NOMO-1 treated with DMSO at 0.1 percent for 48 hours (cell line): Measurements from ENCODE around the gene SLC24A3.

Source experiments
- DNase-seq: peaks from one replicate; lab custom pipeline; 2025; ENCODE audit not compliant: unreplicated experiment; lab: John Stamatoyannopoulos, UW

SLC24A3 gene

GRCh38 chr20:19380211-19380610, 167.8 kb downstream of the SLC24A3 start:
- DNase-seq = no peak

- no peak for DNase-seq
Measured at GRCh38 chr20:19381947-19382346, 169.5 kb downstream of the SLC24A3 start.

GRCh38 chr20:19382386-19383340, 170.2 kb downstream of the SLC24A3 start:
- DNase-seq = no peak

- DNase-seq = no peak
Measured at GRCh38 chr20:19384940-19385339, 172.5 kb downstream of the SLC24A3 start.

- no peak for DNase-seq
Measured at GRCh38 chr20:19387251-19387650, 174.8 kb downstream of the SLC24A3 start.

GRCh38 chr20:19392344-19393130, 180.1 kb downstream of the SLC24A3 start:
- no peak for DNase-seq

GRCh38 chr20:19396460-19397081, 184.1 kb downstream of the SLC24A3 start:
- no peak for DNase-seq

- no peak for DNase-seq
Measured at GRCh38 chr20:19397226-19397625, 184.8 kb downstream of the SLC24A3 start.

GRCh38 chr20:19397666-19398065, 185.2 kb downstream of the SLC24A3 start:
- peak; percentile 29 for DNase-seq

- DNase-seq = no peak
Measured at GRCh38 chr20:19401096-19401495, 188.7 kb downstream of the SLC24A3 start.

GRCh38 chr20:19403549-19403948, 191.1 kb downstream of the SLC24A3 start:
- no peak for DNase-seq

- DNase-seq = no peak
Measured at GRCh38 chr20:19404826-19405225, 192.4 kb downstream of the SLC24A3 start.

GRCh38 chr20:19405958-19406357, 193.5 kb downstream of the SLC24A3 start:
- DNase-seq = no peak

- no peak for DNase-seq
Measured at GRCh38 chr20:19406381-19406780, 193.9 kb downstream of the SLC24A3 start.

- DNase-seq = no peak
Measured at GRCh38 chr20:19407196-19407595, 194.8 kb downstream of the SLC24A3 start.

- no peak for DNase-seq
Measured at GRCh38 chr20:19407736-19408135, 195.3 kb downstream of the SLC24A3 start.

- no peak for DNase-seq
Measured at GRCh38 chr20:19408971-19409370, 196.5 kb downstream of the SLC24A3 start.

- no peak for DNase-seq
Measured at GRCh38 chr20:19411811-19412210, 199.4 kb downstream of the SLC24A3 start.

GRCh38 chr20:19412254-19412653, 199.8 kb downstream of the SLC24A3 start:
- DNase-seq = no peak

GRCh38 chr20:19414600-19414999, 202.2 kb downstream of the SLC24A3 start:
- DNase-seq = no peak

- no peak for DNase-seq
Measured at GRCh38 chr20:19415786-19416185, 203.3 kb downstream of the SLC24A3 start.
